Right lobe of liver (tissue), 4 donors: ENCODE results near the gene PLXND1.

Experiments
- POLR2A ChIP-seq: fragments of 450-650 bp; IDR thresholded peaks from one replicate; pipeline ENCODE4 v1.6.1; 2017; ENCODE audit warnings: antibody characterized with exemption, mild to moderate bottlenecking
- TF ChIP-seq, protein P1 (sequence below), 4 donors: fragments of 200-600 bp in 3 of 4; fragments of 450-650 bp in 1 of 4; IDR thresholded peaks; one replicate each; pipeline versions ENCODE4 v1.5.1 to v1.8.0; 2016 to 2022; ENCODE audit warnings: antibody characterized with exemption in 4 of 4, mild to moderate bottlenecking in 2 of 4
- donor health status: DM: no; HTN: no; CAD: no.
- donor health status: DM: no; HTN: no; CAD: no.
- donor health status: DM: no; HTN: yes; CAD: no.

GRCh38 chr3:129549805-129550204, 56.7 kb downstream of the PLXND1 start:
- TF ChIP-seq, protein P1, sequence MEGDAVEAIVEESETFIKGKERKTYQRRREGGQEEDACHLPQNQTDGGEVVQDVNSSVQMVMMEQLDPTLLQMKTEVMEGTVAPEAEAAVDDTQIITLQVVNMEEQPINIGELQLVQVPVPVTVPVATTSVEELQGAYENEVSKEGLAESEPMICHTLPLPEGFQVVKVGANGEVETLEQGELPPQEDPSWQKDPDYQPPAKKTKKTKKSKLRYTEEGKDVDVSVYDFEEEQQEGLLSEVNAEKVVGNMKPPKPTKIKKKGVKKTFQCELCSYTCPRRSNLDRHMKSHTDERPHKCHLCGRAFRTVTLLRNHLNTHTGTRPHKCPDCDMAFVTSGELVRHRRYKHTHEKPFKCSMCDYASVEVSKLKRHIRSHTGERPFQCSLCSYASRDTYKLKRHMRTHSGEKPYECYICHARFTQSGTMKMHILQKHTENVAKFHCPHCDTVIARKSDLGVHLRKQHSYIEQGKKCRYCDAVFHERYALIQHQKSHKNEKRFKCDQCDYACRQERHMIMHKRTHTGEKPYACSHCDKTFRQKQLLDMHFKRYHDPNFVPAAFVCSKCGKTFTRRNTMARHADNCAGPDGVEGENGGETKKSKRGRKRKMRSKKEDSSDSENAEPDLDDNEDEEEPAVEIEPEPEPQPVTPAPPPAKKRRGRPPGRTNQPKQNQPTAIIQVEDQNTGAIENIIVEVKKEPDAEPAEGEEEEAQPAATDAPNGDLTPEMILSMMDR (IDR thresholded peaks at IDR 0.05): no peak
- TF ChIP-seq POLR2A: no peak
